SU-DHL-6 (cell line): ENCODE data around the gene STIP1.

Experiments used
- H2AFZ ChIP-seq: fragments of 200-600 bp; sonication (generic); 2 replicates; pipeline ENCODE4 v1.6.1; 2014; ENCODE audit warnings: low read depth, mild to moderate bottlenecking, moderate library complexity, mixed read lengths, antibody characterized with exemption, low read length; ENCODE audit not compliant: severe bottlenecking
- H3F3A ChIP-seq: fragments of 200-600 bp; shearing (Covaris generic); 2 replicates; pipeline ENCODE4 v1.6.0; 2016; ENCODE audit warnings: antibody characterized with exemption, mild to moderate bottlenecking; ENCODE audit not compliant: insufficient read depth
- H3K27ac ChIP-seq: fragments of 200-600 bp; sonication (generic); 2 replicates; pipeline ENCODE4 v1.5.1; 2016; ENCODE audit warnings: low read depth, mild to moderate bottlenecking, low read length, moderate library complexity, mixed read lengths
- H3K27me3 ChIP-seq: fragments of 200-600 bp; sonication (generic), shearing (Covaris generic); 2 replicates; pipeline ENCODE4 v1.6.0; 2014; ENCODE audit warnings: mild to moderate bottlenecking, low read length
- H3K36me3 ChIP-seq: fragments of 200-600 bp; sonication (generic); 2 replicates; pipeline ENCODE4 v1.6.1; 2014; ENCODE audit warnings: mild to moderate bottlenecking, low read length, mixed read lengths
- H3K4me2 ChIP-seq: fragments of 300-600, 200-600 bp; shearing (Covaris generic), sonication (generic); 2 replicates; pipeline ENCODE4 v1.6.0; 2014; ENCODE audit warnings: low read length, low read depth, mild to moderate bottlenecking; ENCODE audit not compliant: poor library complexity, severe bottlenecking
- H3K4me3 ChIP-seq: fragments of 200-600 bp; sonication (generic); 2 replicates; pipeline ENCODE4 v1.5.1; 2014; ENCODE audit warnings: antibody characterized with exemption, low read length, mild to moderate bottlenecking, mixed read lengths; ENCODE audit not compliant: insufficient read depth, poor library complexity, severe bottlenecking
- H3K79me2 ChIP-seq: fragments of 200-600 bp; sonication (generic); 2 replicates; pipeline ENCODE4 v1.6.1; 2014; ENCODE audit warnings: mild to moderate bottlenecking, low read length, moderate library complexity; ENCODE audit not compliant: insufficient read depth
- H3K9ac ChIP-seq: fragments of 200-600 bp; sonication (generic); 2 replicates; pipeline ENCODE4 v1.7.0; 2014; ENCODE audit warnings: mild to moderate bottlenecking, low read length
- H3K9me2 ChIP-seq: fragments of 200-600 bp; sonication (generic); replicated peaks from 2 replicates; pipeline ENCODE4 v1.6.1; 2014; ENCODE audit warnings: low read length; ENCODE audit not compliant: insufficient read depth
- H3K9me3 ChIP-seq: fragments of 200-600 bp; sonication (generic); 2 replicates; pipeline ENCODE4 v1.6.1; 2014; ENCODE audit warnings: low read length, mixed read lengths; ENCODE audit not compliant: insufficient read depth
- H4K20me1 ChIP-seq: fragments of 200-600 bp; sonication (generic); 2 replicates; pipeline ENCODE4 v1.6.1; 2014; ENCODE audit warnings: low read depth, mild to moderate bottlenecking, antibody characterized with exemption, low read length, moderate library complexity, mixed read lengths
- EZH2phosphoT487 ChIP-seq: fragments of 200-600 bp; sonication (generic), shearing (Covaris generic); conservative IDR thresholded peaks from 2 replicates; pipeline ENCODE4 v1.6.1; 2018; ENCODE audit warnings: mild to moderate bottlenecking, antibody characterized with exemption, low read length, moderate library complexity, mixed read lengths
- TF ChIP-seq, protein P1 (sequence below): fragments of 200-600 bp; sonication (generic); IDR thresholded peaks from one replicate; pipeline ENCODE4 v1.5.1; 2017; ENCODE audit warnings: antibody characterized with exemption, mild to moderate bottlenecking, low read length, moderate library complexity; ENCODE audit not compliant: insufficient read depth, poor library complexity, severe bottlenecking

The STIP1 gene

DNA sequence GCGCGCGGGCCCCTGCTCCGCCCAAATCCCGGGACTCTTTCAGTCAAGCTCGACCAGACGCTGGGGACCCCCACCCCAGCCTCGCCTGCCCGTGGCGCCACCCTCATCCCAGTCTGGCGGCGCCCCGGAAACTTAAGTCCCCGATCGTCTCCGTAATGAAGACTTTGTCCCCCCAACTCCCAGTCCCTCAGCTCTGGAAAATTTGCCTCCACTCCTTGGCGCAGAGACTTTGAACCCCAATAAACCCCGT is 65.7 kb downstream of the STIP1 start:
- Histone ChIP-seq H3K27ac (peak overlapping the region; percentile 21; the same call in 1 of the 2 replicates), H3F3A (peaks cover 14% of the 10 kb centered on the region; the same call in 1 of the 2 replicates), H3K36me3 (no peaks in the 10 kb centered on the region), H4K20me1 (no peaks in the 10 kb centered on the region), H2AFZ (peak overlapping the region; percentile 86), H3K4me2 (peak overlapping the region; percentile 97), H3K9ac (peak overlapping the region; percentile 84), H3K9me3 (no peaks in the 10 kb centered on the region), H3K27me3 (no peaks in the 10 kb centered on the region), H3K79me2 (peaks cover 9% of the 10 kb centered on the region; the same call in 1 of the 2 replicates), H3K4me3 (peak overlapping the region; percentile 88), H3K9me2 (no peaks in the 10 kb centered on the region)
- TF ChIP-seq, protein P1, sequence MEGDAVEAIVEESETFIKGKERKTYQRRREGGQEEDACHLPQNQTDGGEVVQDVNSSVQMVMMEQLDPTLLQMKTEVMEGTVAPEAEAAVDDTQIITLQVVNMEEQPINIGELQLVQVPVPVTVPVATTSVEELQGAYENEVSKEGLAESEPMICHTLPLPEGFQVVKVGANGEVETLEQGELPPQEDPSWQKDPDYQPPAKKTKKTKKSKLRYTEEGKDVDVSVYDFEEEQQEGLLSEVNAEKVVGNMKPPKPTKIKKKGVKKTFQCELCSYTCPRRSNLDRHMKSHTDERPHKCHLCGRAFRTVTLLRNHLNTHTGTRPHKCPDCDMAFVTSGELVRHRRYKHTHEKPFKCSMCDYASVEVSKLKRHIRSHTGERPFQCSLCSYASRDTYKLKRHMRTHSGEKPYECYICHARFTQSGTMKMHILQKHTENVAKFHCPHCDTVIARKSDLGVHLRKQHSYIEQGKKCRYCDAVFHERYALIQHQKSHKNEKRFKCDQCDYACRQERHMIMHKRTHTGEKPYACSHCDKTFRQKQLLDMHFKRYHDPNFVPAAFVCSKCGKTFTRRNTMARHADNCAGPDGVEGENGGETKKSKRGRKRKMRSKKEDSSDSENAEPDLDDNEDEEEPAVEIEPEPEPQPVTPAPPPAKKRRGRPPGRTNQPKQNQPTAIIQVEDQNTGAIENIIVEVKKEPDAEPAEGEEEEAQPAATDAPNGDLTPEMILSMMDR = no peak
- TF ChIP-seq EZH2phosphoT487 = no peak

DNA sequence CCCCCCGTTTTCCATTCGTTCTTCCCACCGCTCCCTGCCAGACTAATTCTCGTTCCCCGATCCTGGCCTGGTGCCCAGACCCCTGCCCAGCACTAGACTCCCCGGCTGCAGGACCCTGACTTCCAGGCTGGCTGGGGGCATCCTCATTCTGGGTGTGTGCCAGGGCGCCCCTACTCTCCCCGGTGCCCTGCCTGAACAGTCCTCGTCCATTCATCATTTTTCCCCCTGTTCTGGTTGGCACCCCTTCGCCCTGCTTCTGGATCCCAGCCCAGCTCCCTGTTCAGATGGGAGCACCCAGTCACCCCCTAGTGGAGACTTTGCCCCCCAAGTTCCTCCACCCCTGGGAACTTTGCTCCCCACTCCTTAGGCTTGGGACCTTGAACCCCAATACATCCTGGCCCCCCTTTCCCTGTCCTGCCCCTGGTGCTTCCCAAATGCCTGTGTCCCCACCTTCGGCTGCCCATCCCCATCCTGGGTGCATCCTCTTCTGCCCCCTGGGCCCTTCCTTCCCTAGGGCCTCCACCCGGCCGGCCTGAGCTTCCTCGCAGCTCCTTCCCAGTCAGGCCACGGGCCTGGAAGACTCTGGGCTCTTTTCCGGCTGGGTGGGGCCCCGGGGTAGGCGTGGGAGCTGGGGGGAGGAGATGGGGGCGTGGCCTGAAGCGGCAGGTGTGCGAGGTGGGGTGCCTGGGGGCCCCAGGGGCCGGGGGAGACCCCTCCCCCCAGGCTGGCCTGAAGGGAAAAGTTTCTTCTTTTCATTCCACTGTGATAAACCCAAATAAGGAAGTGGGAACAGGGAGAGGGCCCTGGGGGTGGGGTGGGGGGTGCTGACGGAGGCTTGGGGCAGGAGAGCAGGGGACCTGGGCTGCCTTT is 66.3 kb downstream of the STIP1 start:
- peak overlapping the region; percentile 88 for H3K4me3 ChIP-seq
- H3K4me2 ChIP-seq = peak overlapping the region; percentile 97
- H3K27ac ChIP-seq = peak overlapping the region; percentile 21
- no peaks in the 10 kb centered on the region for H3K9me3 ChIP-seq
- H3K9me2 ChIP-seq = no peaks in the 10 kb centered on the region
- no peaks in the 10 kb centered on the region for H4K20me1 ChIP-seq
- peak overlapping the region; percentile 84 for H3K9ac ChIP-seq
- peaks cover 11% of the 10 kb centered on the region; the same call in 1 of the 2 replicates for H3F3A ChIP-seq
- H2AFZ ChIP-seq = peak overlapping the region; percentile 86
- no peak for TF ChIP-seq EZH2phosphoT487
- TF ChIP-seq, protein P1 = peak; percentile 38
- no peaks in the 10 kb centered on the region for H3K36me3 ChIP-seq
- H3K79me2 ChIP-seq = peaks cover 9% of the 10 kb centered on the region; the same call in 1 of the 2 replicates
- H3K27me3 ChIP-seq = no peaks in the 10 kb centered on the region

DNA sequence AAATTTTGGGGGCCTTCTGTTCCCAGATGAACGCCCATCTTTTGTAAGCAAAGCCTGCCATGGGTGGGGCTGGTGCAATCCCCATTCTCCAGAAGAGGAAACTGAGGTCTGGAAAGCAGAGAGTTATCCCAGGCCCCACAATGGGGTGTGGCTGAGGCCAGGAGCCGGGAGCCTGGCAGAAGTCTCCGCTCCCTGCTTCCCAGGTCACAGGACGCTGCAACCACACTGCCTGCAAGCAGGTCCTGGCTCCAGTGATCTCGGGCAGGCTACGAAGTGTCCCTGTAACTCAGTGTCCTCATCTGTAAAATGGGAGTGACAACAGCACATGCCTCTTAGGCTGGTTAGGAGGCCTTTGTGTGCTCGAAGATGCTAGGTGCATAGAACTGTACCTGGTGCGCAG is 67.1 kb downstream of the STIP1 start:
- H3K36me3 ChIP-seq = no peaks in the 10 kb centered on the region
- H2AFZ ChIP-seq = no peak overlapping the region
- no peaks in the 10 kb centered on the region for H3K27me3 ChIP-seq
- no peaks in the 10 kb centered on the region for H3K9me2 ChIP-seq
- no peaks in the 10 kb centered on the region for H3K9me3 ChIP-seq
- no peak overlapping the region for H3K4me3 ChIP-seq
- H3K9ac ChIP-seq = no peak overlapping the region
- H3K27ac ChIP-seq = peak overlapping the region; percentile 21; the same call in 1 of the 2 replicates
- H3K79me2 ChIP-seq = peaks cover 9% of the 10 kb centered on the region; the same call in 1 of the 2 replicates
- peaks cover 4% of the 10 kb centered on the region; the same call in 1 of the 2 replicates for H3F3A ChIP-seq
- no peaks in the 10 kb centered on the region for H4K20me1 ChIP-seq
- TF ChIP-seq EZH2phosphoT487 = no peak
- TF ChIP-seq, protein P1 = no peak
- peak overlapping the region; percentile 97 for H3K4me2 ChIP-seq
